AG09319 (cell line): ENCODE results near the gene NFATC2.
"Not testable (repeated sequence)": the region's sequence is repeated elsewhere in the genome, so short reads cannot be mapped to it uniquely, and the experiment has no call there.

Source experiments
- DNase-seq: peaks from one replicate; pipeline ENCODE4 v3.0.0-alpha.2; 2010; ENCODE audit warnings: low read depth; ENCODE audit errors: extremely low read depth
- TF ChIP-seq, protein P1 (sequence below): IDR thresholded peaks from 2 replicates; pipeline ENCODE4 v1.5.1; 2011; ENCODE audit warnings: low read depth, mild to moderate bottlenecking, inconsistent platforms, low read length, moderate library complexity

The NFATC2 gene

DNA sequence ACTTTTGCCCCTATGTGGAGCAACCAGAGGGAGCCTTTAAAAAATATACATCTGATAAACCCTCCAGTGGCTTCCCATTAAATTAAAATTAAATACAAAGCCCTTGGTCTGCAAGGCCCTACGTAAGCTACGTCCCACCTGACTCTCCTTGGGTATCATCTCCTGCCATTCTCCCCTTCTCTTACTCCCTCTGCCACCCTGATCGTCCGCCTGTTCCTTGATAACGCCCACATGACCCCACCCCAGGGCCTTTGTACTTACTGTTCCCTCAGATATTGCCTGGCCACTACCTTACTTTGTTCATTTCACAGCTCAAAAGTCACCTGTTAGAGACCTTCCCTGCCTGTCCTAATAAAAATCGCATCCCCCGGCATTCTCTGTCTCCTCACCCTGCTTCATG is 5.4 kb upstream of the NFATC2 start:
- no peak for DNase-seq
- TF ChIP-seq, protein P1, sequence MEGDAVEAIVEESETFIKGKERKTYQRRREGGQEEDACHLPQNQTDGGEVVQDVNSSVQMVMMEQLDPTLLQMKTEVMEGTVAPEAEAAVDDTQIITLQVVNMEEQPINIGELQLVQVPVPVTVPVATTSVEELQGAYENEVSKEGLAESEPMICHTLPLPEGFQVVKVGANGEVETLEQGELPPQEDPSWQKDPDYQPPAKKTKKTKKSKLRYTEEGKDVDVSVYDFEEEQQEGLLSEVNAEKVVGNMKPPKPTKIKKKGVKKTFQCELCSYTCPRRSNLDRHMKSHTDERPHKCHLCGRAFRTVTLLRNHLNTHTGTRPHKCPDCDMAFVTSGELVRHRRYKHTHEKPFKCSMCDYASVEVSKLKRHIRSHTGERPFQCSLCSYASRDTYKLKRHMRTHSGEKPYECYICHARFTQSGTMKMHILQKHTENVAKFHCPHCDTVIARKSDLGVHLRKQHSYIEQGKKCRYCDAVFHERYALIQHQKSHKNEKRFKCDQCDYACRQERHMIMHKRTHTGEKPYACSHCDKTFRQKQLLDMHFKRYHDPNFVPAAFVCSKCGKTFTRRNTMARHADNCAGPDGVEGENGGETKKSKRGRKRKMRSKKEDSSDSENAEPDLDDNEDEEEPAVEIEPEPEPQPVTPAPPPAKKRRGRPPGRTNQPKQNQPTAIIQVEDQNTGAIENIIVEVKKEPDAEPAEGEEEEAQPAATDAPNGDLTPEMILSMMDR: no peak

DNA sequence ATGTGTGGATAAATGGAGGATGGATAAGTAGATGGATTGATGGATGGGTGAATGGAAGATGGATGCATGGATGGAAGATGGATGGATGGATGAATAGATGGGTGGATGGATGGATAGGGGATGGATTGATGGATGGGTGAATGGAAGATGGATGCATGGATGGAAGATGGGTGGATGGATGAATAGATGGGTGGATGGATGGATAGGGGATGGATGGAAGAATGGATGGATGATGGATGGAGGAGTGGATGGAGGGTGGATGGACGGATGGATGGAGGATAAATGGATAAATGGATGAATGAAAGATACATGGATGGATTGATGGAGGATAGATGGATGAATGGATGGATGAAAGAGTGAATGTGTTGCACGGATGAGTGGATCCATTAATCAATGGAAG is 3.0 kb upstream of the NFATC2 start:
- TF ChIP-seq, protein P1: no peak
- DNase-seq: no peak

DNA sequence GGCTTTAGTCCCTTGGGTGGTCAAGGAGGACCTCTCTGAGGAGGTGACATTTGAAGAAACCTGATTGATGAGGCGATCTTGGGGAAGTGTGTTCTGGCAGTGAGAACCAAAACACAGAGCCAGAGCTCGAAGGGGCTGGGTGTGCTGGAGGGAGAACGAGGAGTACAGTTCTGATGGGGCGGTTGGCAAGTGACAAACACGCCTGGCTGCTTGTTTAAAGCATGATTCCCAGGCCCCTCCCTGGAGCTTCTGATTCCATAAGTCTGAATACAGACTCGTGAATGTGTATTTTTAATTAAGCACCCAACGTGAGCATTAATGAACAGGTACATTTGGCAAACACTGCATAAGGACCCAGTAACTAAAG is 886 bp upstream of the NFATC2 start:
- TF ChIP-seq, protein P1: no peak
- DNase-seq: no peak

DNA sequence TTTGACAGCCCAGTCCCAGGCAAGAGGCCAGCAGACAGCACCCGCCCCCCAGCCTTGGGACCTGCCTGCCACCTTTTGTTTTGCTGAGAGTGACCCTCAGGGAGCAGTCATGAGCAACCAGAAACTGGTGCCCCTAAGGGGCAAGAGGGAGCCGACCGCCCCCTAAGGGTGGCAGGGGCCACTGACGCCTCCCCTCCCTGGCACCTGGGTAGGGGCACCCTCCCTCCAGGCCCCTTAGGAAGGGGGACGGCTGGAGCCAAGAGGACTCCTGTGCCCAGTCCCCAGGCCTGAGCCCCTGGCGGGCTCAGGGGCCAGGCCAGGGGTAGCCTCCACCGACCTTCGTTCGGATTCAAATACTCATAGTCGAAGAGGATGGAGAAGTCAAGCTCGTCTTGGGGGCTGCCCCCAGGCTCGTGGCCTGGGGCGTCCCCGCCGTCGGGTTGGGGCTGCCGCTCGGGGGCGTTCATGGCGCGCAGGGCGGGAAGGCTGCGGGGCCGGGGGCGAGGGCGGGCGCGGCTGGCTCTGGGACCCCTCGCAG is 417 bp downstream of the NFATC2 start:
- TF ChIP-seq, protein P1: no peak
- DNase-seq: no peak

DNA sequence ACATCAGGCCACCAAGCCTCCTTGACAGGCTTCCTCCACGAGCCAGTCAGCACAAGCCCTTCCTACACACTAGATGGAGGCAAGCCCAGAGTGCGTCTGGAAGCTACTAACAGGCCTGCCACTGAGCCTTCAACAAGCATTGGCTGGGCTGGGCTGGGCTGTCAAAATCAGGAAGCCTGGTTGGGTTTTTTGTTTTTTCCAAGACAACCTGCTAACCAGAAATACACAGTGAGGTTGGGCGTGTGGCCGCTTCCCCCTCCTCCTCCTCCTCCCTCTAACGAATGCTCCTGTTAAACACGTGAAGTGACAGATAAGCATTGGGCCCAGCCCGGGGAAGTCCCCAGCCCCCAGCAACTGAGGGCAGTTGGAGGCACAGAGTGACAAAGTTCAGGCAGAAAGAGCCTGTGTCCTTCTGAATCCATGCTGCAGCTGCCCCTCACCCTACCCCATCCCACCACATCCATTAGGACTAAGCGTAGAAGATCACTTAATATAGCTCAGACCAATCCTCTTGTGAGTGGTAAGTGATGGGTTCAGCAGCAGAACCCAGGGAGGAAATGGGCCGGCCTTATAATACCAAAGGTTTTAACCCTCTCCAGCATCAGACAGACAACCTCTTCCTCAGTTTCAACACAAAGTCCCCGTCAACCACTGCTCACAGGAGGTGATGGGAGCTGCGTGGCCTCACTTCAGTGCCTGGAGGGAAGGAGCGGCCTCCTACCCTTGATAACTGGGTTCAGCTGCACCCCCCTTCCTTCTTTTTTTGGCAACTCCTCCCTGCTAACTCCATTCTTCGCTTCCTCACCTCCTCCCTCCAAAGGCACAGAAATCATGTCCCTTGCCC is 1.1 kb downstream of the NFATC2 start:
- DNase-seq: peak; percentile 39
- TF ChIP-seq, protein P1: peak; percentile 1; the same call in 1 of the 2 replicates

DNA sequence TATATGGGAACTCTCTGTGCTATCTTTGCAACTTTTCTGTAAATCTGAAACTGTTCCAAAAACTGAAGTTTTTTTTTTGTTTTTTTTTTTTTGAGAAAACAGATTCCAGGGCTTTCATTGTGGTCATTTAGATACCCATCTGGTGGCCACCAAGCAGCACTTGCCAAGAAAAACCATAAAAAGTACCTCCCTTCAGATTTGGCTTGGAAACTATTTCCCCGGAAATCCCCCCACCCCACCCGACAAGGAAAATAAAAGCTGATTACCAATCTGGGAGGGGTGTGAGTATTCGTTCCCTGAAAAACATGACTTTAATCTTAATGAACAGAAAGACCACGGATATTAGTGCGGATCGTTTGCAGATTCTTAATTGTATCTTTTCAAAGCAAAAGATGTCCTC is 1.9 kb downstream of the NFATC2 start:
- DNase-seq: no peak
- TF ChIP-seq, protein P1: no peak

DNA sequence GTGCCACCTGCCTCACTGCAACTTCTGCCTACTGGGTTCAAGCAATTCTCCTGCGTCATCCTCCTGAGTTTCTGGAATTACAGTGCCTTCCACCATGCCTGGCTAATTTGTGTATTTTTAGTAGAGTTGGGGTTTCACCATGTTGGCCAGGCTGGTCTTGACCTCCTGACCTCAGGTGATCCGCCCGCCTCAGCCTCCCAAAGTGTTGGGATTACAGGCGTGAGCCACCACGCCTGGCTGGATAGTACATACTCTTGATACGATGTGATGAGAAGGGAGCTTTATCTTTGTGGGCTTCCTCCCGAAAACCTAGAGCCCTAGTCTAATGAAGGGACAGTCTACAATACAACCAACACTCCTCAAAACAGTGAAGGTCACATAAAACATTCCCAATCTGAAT is 2.4 kb downstream of the NFATC2 start:
- not testable (repeated sequence) for DNase-seq
